ENCODE measurements around the gene KY.
A peak's percentile ranks its signal among the peaks of the same experiment; 100 is the strongest.

KY gene

GRCh38 chr3:134644731-134645514 lies 5.9 kb downstream of the KY start:
- DNase-seq = no peak

GRCh38 chr3:134643150-134643675 lies 7.6 kb downstream of the KY start:
- DNase-seq = no peak

GRCh38 chr3:134642445-134643149 lies 8.2 kb downstream of the KY start:
- DNase-seq = no peak

- DNase-seq = no peak
Measured at GRCh38 chr3:134641671-134642300, 9.0 kb downstream of the KY start.

GRCh38 chr3:134640872-134641470 lies 9.9 kb downstream of the KY start:
- peak; percentile 8 for DNase-seq

- no peak for DNase-seq
Measured at GRCh38 chr3:134640378-134640777, 10.4 kb downstream of the KY start.

GRCh38 chr3:134638385-134639030 lies 12.3 kb downstream of the KY start:
- no peak for DNase-seq

GRCh38 chr3:134636406-134636805 lies 14.4 kb downstream of the KY start:
- no peak for DNase-seq

GRCh38 chr3:134630506-134630905 lies 20.3 kb downstream of the KY start:
- DNase-seq = no peak

GRCh38 chr3:134628884-134629283 lies 21.9 kb downstream of the KY start:
- DNase-seq = no peak

- no peak for DNase-seq
Measured at GRCh38 chr3:134627831-134628230, 23.0 kb downstream of the KY start.

GRCh38 chr3:134625885-134626741 lies 24.7 kb downstream of the KY start:
- no peak for DNase-seq

- no peak for DNase-seq
Measured at GRCh38 chr3:134625462-134625861, 25.4 kb downstream of the KY start.

- DNase-seq = no peak
Measured at GRCh38 chr3:134624537-134625287, 26.1 kb downstream of the KY start.

GRCh38 chr3:134623615-134624245 lies 27.1 kb downstream of the KY start:
- no peak for DNase-seq

GRCh38 chr3:134622806-134623365 lies 27.9 kb downstream of the KY start:
- DNase-seq = no peak

- DNase-seq = no peak
Measured at GRCh38 chr3:134621854-134622253, 29.0 kb downstream of the KY start.

GRCh38 chr3:134620476-134621115 lies 30.2 kb downstream of the KY start:
- DNase-seq = no peak

- DNase-seq = no peak
Measured at GRCh38 chr3:134619884-134620445, 30.9 kb downstream of the KY start.
